NCI-H510A treated with DMSO at 0.1 percent for 48 hours (cell line): ENCODE measurements around the gene ARRB1.

ENCODE experiments used
- DNase-seq: peaks from one replicate; lab custom pipeline; 2025; lab: John Stamatoyannopoulos, UW

Gene ARRB1

DNA sequence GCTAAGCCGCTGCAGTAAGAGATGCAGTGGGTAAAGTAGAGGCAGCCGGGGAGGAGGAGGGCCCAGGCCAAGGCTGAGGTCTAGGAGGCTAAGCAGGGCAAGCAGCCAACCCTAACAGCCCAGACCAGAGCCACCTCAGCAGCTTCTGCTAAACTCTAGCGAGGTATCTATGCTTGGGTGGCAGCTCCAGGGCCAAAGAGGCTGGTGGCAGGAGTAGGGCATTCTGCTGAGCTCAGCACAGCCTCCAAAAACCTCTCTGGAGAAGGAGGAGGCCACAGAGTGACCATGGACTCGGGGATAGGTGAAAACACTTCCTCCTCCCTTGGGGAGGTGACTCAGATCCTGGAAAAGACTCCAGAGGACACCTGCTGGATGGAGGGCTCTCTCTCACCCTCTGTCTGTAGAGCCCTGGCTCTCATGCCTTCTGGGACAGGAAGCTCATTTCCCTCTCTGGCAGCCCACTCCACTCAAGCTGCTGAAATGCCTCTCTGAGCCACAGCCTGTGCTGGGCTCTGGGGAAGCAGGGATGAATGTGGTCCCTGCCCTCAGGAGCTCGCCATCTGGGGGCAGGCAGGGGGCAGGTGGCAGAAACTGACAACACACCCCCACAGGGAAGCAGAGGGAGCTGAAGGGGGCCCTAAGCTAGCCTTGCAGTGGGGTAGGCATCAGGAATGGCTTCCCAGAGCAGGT lies 127.4 kb downstream of the ARRB1 start:
- DNase-seq: no peak

- DNase-seq: no peak
Measured at GRCh38 chr11:75219869-75220268, 131.6 kb downstream of the ARRB1 start.

- DNase-seq: no peak
Measured at GRCh38 chr11:75214843-75215242, 136.6 kb downstream of the ARRB1 start.

GRCh38 chr11:75214411-75214821 lies 137.0 kb downstream of the ARRB1 start:
- no peak for DNase-seq
